HG02610 (cell line): ENCODE data around the gene MRTO4.

ENCODE experiments used
- ATAC-seq: cut with Tn5 transposase; IDR thresholded peaks from one replicate; pipeline ENCODE4 v1.9.1; 2021; ENCODE audit warnings: mild to moderate bottlenecking, moderate library complexity; ENCODE audit not compliant: unreplicated experiment

MRTO4 gene

DNA sequence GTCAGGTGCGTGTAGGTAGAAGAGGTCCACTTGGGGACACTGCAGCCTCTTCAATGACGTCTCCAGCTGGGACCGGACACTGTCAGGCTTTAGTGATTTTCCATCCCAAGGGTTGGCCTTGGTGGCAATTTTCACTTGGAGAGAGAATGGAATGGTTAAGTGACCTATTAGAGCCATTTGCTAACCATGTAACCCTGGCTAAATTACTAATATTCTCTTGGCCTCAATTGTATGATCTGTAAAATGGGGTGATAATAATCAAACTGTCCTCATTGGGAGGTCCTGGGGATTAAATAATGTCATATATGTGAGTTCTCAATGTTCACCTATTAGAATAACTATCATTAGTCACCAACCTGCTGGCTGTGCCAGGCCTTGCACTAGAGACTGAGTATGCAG is 56.9 kb downstream of the MRTO4 start:
- no peak for ATAC-seq

DNA sequence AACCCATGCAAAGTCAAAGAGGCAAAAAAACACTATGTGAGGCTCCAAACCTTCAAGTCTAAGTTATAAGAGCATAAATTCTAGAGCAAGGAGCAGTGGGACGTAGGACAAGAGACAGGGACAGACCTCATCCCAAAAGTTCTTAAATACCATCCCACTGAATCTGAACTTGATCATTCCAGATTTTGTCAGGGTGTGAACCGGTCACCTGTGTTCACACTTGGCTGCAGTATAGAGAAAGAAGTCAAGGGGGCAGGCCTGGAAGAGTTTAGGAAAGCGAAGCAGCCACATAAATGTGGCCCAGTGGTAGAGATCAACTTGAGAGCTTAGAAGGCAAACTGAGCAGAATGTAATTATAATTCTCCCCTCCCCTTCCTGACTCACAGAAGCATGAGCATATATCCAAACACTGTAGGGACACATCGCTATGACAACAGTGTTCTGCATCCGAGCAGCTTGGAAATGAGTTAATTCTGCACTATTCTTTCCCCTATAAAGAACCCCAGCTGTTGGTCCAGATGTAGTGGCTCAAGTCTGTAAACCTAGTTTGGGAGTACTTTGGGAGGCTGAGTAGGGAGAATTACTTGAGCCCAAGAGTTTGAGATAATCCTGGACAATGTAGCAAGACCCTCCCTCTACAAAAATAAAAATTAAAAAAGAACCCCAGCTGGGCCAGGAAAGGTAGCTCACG is 57.7 kb downstream of the MRTO4 start:
- ATAC-seq, result no peak
